ENCODE measurements around the gene P4HA2. TPM values are rescaled to one million over a fixed set of nuclear protein-coding genes. Genes with fewer than 3 reads are reported as not detected.

The P4HA2 gene
- total and polyA plus RNA-seq, 9 of the 15 experiments (the other 6 are each of a cell fraction or from before 2014, with no cell fraction given): 9.6 to 50.0 (median 12.7) TPM

DNA sequence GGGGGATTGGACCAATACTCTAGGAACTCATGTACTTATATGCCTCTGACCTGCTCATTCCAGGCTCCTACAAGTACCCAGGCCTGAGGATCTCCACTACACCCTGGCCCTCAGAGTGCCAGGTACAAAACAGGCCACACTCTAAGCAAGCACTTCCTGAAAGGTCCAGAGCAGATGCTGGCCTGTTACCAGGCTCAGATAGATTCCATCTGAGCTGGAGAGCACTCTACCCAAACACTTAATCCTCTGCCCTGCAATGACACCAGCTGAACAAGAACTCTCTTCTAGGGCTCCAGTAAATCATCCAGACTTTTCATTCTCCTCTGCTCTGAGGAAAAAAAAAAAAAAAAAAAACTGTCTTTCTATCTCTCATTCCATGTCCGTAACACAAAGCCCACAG is 2.9 kb downstream of the P4HA2 start:
- DNase-seq (ENCODE audit: extremely low read depth in 1 of 4, low spot score in 3 of 4) (no peak), FAIRE-seq (no peak), ATAC-seq (no peak)
- CTCF ChIA-PET (ENCODE audit: low intra/inter-chr PET ratio): no interaction called here
- in situ Hi-C loops (cut with MboI) (no loop called here), intact Hi-C loops (cut with micrococcal nuclease) (no loop called here)
- TF ChIP-seq CC2D1A (IDR thresholded peaks at IDR 0.05) (no peak), ERF (CRISPR knock-in tag; IDR thresholded peaks at IDR 0.05) (no peak)
- H3K79me2 ChIP-seq (ENCODE audit: control insufficient read depth, insufficient read depth, low read length): peaks cover 14% of the 10 kb centered on the region; the same call in 1 of the 3 replicates
- peaks cover 30% of the 10 kb centered on the region in 2 experiments for H3K4me1 ChIP-seq (replicated peaks in 1 of 2; ENCODE audit: control insufficient read depth in 2 of 2, insufficient read depth in 2 of 2, low read length in 2 of 2)
- no peaks in the 10 kb centered on the region; the same call in 2 of the 3 replicates for H3K36me3 ChIP-seq (ENCODE audit: control insufficient read depth, insufficient read depth, low read length)
- peaks cover 13% of the 10 kb centered on the region; the same call in 1 of the 2 replicates for H4K20me1 ChIP-seq (replicated peaks; ENCODE audit: control insufficient read depth, insufficient read depth, low read length)
- H3K27me3 ChIP-seq (ENCODE audit: control insufficient read depth in 2 of 2, insufficient read depth in 2 of 2, low read length in 2 of 2): no peaks in the 10 kb centered on the region
- POLR2A ChIA-PET: interaction anchor here (0.6 to 3.3 kb wide), 9 partner anchors 11 to 223 kb away, joined by 3 to 11 read pairs (median 3); no protein-coding TSS in a partner anchor
- H3K27ac ChIP-seq (ENCODE audit: extremely low read depth, low read depth, low read length): no peak overlapping the region
- no TSS peak for BruUV-seq (replicated peaks)
- H2AFZ ChIP-seq (ENCODE audit: low read depth, low read length): no peak overlapping the region
- H3K9me1 ChIP-seq (ENCODE audit: control insufficient read depth, insufficient read depth, low read length): no peaks in the 10 kb centered on the region
- no peaks in the 10 kb centered on the region for H3K9me3 ChIP-seq (replicated peaks; ENCODE audit: control insufficient read depth, insufficient read depth, low read depth, low read length)
- no peak overlapping the region; a peak in 1 of 4 replicates for H3K9ac ChIP-seq (ENCODE audit: insufficient read depth in 1 of 2, low read depth in 2 of 2, low read length in 2 of 2)
- no CpG with 5 or more reads among the region's 1 CpG for WGBS (ENCODE audit: insufficient coverage, low coverage, missing lambda C conversion rate)
- no peak overlapping the region for H3K4me2 ChIP-seq (ENCODE audit: insufficient read depth, low read length)
- H3K4me3 ChIP-seq: no peak overlapping the region

DNA sequence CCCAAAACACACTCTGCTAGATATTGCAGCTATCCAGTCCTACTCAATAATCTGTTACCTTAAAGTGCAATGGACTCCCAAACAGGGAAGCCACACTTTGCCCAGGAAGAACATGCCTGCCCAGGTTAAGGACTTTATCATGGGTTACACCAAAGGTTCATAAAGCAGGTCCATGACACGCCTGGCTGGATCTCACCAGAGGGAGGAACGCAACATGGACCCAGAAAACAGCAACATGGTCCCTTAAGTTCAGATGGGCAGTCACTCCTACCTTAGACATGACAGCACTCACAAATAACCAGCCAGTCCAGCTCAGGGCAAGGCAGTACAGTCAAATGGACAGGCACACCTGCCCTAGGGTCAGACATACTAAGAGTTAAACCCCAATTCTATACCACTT is 3.8 kb downstream of the P4HA2 start:
- peaks cover 13% of the 10 kb centered on the region; the same call in 1 of the 2 replicates for H4K20me1 ChIP-seq (replicated peaks; ENCODE audit: control insufficient read depth, insufficient read depth, low read length)
- H3K27ac ChIP-seq (ENCODE audit: extremely low read depth, low read depth, low read length): no peak overlapping the region
- H3K4me2 ChIP-seq (ENCODE audit: insufficient read depth, low read length): no peak overlapping the region
- POLR2A ChIA-PET: interaction anchor here (0.6 to 3.3 kb wide), 4 partner anchors 10 to 87 kb away, joined by 3 to 11 read pairs (median 6); no protein-coding TSS in a partner anchor
- H3K27me3 ChIP-seq (ENCODE audit: control insufficient read depth in 2 of 2, insufficient read depth in 2 of 2, low read length in 2 of 2): no peaks in the 10 kb centered on the region
- in situ Hi-C loops (cut with MboI): no loop called here
- ATAC-seq (no peak), DNase-seq (ENCODE audit: extremely low read depth in 1 of 4, low spot score in 3 of 4) (no peak), FAIRE-seq (no peak)
- H3K9me1 ChIP-seq (ENCODE audit: control insufficient read depth, insufficient read depth, low read length): no peaks in the 10 kb centered on the region
- CTCF ChIA-PET (ENCODE audit: low intra/inter-chr PET ratio): no interaction called here
- H3K4me3 ChIP-seq: no peak overlapping the region
- BruUV-seq (replicated peaks): no TSS peak
- WGBS (ENCODE audit: insufficient coverage, low coverage, missing lambda C conversion rate): 74% methylated on average over 2 of the region's 2 CpGs
- H3K9ac ChIP-seq (ENCODE audit: insufficient read depth in 1 of 2, low read depth in 2 of 2, low read length in 2 of 2): no peak overlapping the region
- peaks cover 30% of the 10 kb centered on the region in 2 experiments for H3K4me1 ChIP-seq (replicated peaks in 1 of 2; ENCODE audit: control insufficient read depth in 2 of 2, insufficient read depth in 2 of 2, low read length in 2 of 2)
- H3K79me2 ChIP-seq (ENCODE audit: control insufficient read depth, insufficient read depth, low read length): peaks cover 14% of the 10 kb centered on the region; the same call in 1 of the 3 replicates
- no peaks in the 10 kb centered on the region for H3K9me3 ChIP-seq (replicated peaks; ENCODE audit: control insufficient read depth, insufficient read depth, low read depth, low read length)
- TF ChIP-seq ZNF24 (IDR thresholded peaks at IDR 0.05): no peak
- no peak for TF ChIP-seq ZNF780A (CRISPR knock-in tag; IDR thresholded peaks at IDR 0.05)
- no peak for TF ChIP-seq ELF2 (CRISPR knock-in tag; IDR thresholded peaks at IDR 0.05)
- TF ChIP-seq SREBF2 (CRISPR knock-in tag; IDR thresholded peaks at IDR 0.05): no peak
- no peak overlapping the region for H2AFZ ChIP-seq (ENCODE audit: low read depth, low read length)
- H3K36me3 ChIP-seq (ENCODE audit: control insufficient read depth, insufficient read depth, low read length): no peaks in the 10 kb centered on the region; the same call in 2 of the 3 replicates
- intact Hi-C loops (cut with micrococcal nuclease): no loop called here

Measured in K562 (cell line).